ENCODE measurements around the gene POP4. TPM values are rescaled to one million over a fixed set of nuclear protein-coding genes. Genes with fewer than 3 reads are reported as not detected.

The POP4 gene
- total and polyA plus RNA-seq, 5 donors = 50.2 to 78.3 (median 56.4) TPM

GRCh38 chr19:29650772-29651387, 44.8 kb downstream of the POP4 start:
- 65% methylated on average over 7 of the region's 7 CpGs for WGBS
- no peak for DNase-seq
- intact Hi-C loops (cut with DNase I) = no loop called here
- no peak overlapping the region for H3K27ac ChIP-seq (ENCODE audit: low read length)
- H3K4me3 ChIP-seq (ENCODE audit: low read length) = no peak overlapping the region
- no peaks in the 10 kb centered on the region for H3K27me3 ChIP-seq (ENCODE audit: control insufficient read depth, insufficient read depth)
- peaks cover 3% of the 10 kb centered on the region for H3K4me1 ChIP-seq (ENCODE audit: control insufficient read depth, insufficient read depth, low read length)
- no peaks in the 10 kb centered on the region for H3K9me3 ChIP-seq (ENCODE audit: control insufficient read depth, low read length)
- no peak for ATAC-seq

GRCh38 chr19:29651622-29652394, 45.7 kb downstream of the POP4 start:
- DNase-seq (no peak), ATAC-seq (no peak)
- H3K9me3 ChIP-seq (ENCODE audit: control insufficient read depth, low read length) = no peaks in the 10 kb centered on the region
- intact Hi-C loops (cut with DNase I) = no loop called here
- H3K27ac ChIP-seq (ENCODE audit: low read length) = no peak overlapping the region
- no peaks in the 10 kb centered on the region for H3K4me1 ChIP-seq (ENCODE audit: control insufficient read depth, insufficient read depth, low read length)
- 87% methylated on average over 7 of the region's 7 CpGs for WGBS
- no peak overlapping the region for H3K4me3 ChIP-seq (ENCODE audit: low read length)
- H3K27me3 ChIP-seq (ENCODE audit: control insufficient read depth, insufficient read depth) = no peaks in the 10 kb centered on the region

- no peak overlapping the region for H3K4me3 ChIP-seq (ENCODE audit: low read length)
- no peak for DNase-seq
- H3K9me3 ChIP-seq (ENCODE audit: control insufficient read depth, low read length) = no peaks in the 10 kb centered on the region
- no peak overlapping the region for H3K27ac ChIP-seq (ENCODE audit: low read length)
- no peaks in the 10 kb centered on the region for H3K4me1 ChIP-seq (ENCODE audit: control insufficient read depth, insufficient read depth, low read length)
- no peak for ATAC-seq
- intact Hi-C loops (cut with DNase I) = no loop called here
- WGBS = 89% methylated on average over 5 of the region's 5 CpGs
- no peaks in the 10 kb centered on the region for H3K27me3 ChIP-seq (ENCODE audit: control insufficient read depth, insufficient read depth)
These were observed 47.3 kb downstream of the POP4 start for GRCh38 chr19:29653398-29653797.

- H3K4me3 ChIP-seq (ENCODE audit: low read length) = no peak overlapping the region
- intact Hi-C loops (cut with DNase I) = no loop called here
- no peak overlapping the region for H3K27ac ChIP-seq (ENCODE audit: low read length)
- WGBS = 63% methylated on average over 4 of the region's 4 CpGs
- no peaks in the 10 kb centered on the region for H3K9me3 ChIP-seq (ENCODE audit: control insufficient read depth, low read length)
- ATAC-seq (no peak), DNase-seq (no peak)
- no peaks in the 10 kb centered on the region for H3K27me3 ChIP-seq (ENCODE audit: control insufficient read depth, insufficient read depth)
- no peaks in the 10 kb centered on the region for H3K4me1 ChIP-seq (ENCODE audit: control insufficient read depth, insufficient read depth, low read length)
These were observed 49.7 kb downstream of the POP4 start for GRCh38 chr19:29655648-29656335.

GRCh38 chr19:29658221-29658991, 52.3 kb downstream of the POP4 start:
- Histone ChIP-seq H3K4me1 (ENCODE audit: control insufficient read depth, insufficient read depth, low read length) (peaks cover 4% of the 10 kb centered on the region), H3K27ac (ENCODE audit: low read length) (no peak overlapping the region)
- ATAC-seq = no peak

GRCh38 chr19:29660835-29661234, 54.8 kb downstream of the POP4 start:
- Histone ChIP-seq H3K27me3 (ENCODE audit: control insufficient read depth, insufficient read depth) (no peaks in the 10 kb centered on the region), H3K4me1 (ENCODE audit: control insufficient read depth, insufficient read depth, low read length) (peaks cover 10% of the 10 kb centered on the region), H3K9me3 (ENCODE audit: control insufficient read depth, low read length) (no peaks in the 10 kb centered on the region), H3K4me3 (ENCODE audit: low read length) (no peak overlapping the region), H3K27ac (ENCODE audit: low read length) (no peak overlapping the region)
- no peak for ATAC-seq
- 51% methylated on average over 10 of the region's 10 CpGs for WGBS
- peak in 1 of 3 donors; percentile 29 for DNase-seq
- intact Hi-C loops (cut with DNase I) = loop anchor here in 3 of 4 donors (5.0 to 10.0 kb wide), 3 partner anchors 46 to 54 kb away; partner anchors contain the start of gene C19orf12 (in 2 of the 3)

More at GRCh38 chr19:29658221-29658991, 52.3 kb downstream of the POP4 start:
- intact Hi-C loops (cut with DNase I) = no loop called here
- H3K4me3 ChIP-seq (ENCODE audit: low read length) = no peak overlapping the region
- WGBS = 85% methylated on average over 5 of the region's 5 CpGs
- no peaks in the 10 kb centered on the region for H3K27me3 ChIP-seq (ENCODE audit: control insufficient read depth, insufficient read depth)
- DNase-seq = no peak
- H3K9me3 ChIP-seq (ENCODE audit: control insufficient read depth, low read length) = no peaks in the 10 kb centered on the region

GRCh38 chr19:29662278-29662603, 56.2 kb downstream of the POP4 start:
- intact Hi-C loops (cut with DNase I) = loop anchor here in 3 of 4 donors (5.0 to 10.0 kb wide), 3 partner anchors 47 to 53 kb away; partner anchors contain the start of gene C19orf12 (in 2 of the 3)
- peak in 1 of 2 donors; percentile 1 for ATAC-seq
- no peak for DNase-seq
- WGBS = 8% methylated on average over 1 of the region's 1 CpG
- no peaks in the 10 kb centered on the region for H3K27me3 ChIP-seq (ENCODE audit: control insufficient read depth, insufficient read depth)
- peaks cover 10% of the 10 kb centered on the region for H3K4me1 ChIP-seq (ENCODE audit: control insufficient read depth, insufficient read depth, low read length)
- peak overlapping the region; percentile 86 for H3K27ac ChIP-seq (ENCODE audit: low read length)
- H3K9me3 ChIP-seq (ENCODE audit: control insufficient read depth, low read length) = no peaks in the 10 kb centered on the region
- H3K4me3 ChIP-seq (ENCODE audit: low read length) = no peak overlapping the region

GRCh38 chr19:29662604-29663404, 56.7 kb downstream of the POP4 start:
- peaks cover 10% of the 10 kb centered on the region for H3K4me1 ChIP-seq (ENCODE audit: control insufficient read depth, insufficient read depth, low read length)
- no peaks in the 10 kb centered on the region for H3K9me3 ChIP-seq (ENCODE audit: control insufficient read depth, low read length)
- WGBS = 28% methylated on average over 17 of the region's 17 CpGs
- H3K27me3 ChIP-seq (ENCODE audit: control insufficient read depth, insufficient read depth) = no peaks in the 10 kb centered on the region
- ATAC-seq (peak; percentile 56 to 80), DNase-seq (peak; percentile 83 to 89 (median 88))
- H3K4me3 ChIP-seq (ENCODE audit: low read length) = no peak overlapping the region
- H3K27ac ChIP-seq (ENCODE audit: low read length) = peak overlapping the region; percentile 86
- intact Hi-C loops (cut with DNase I) = loop anchor here in 3 of 4 donors (5.0 to 10.0 kb wide), 3 partner anchors 48 to 52 kb away; partner anchors contain the start of gene C19orf12 (in 2 of the 3)

- no peaks in the 10 kb centered on the region for H3K9me3 ChIP-seq (ENCODE audit: control insufficient read depth, low read length)
- H3K4me1 ChIP-seq (ENCODE audit: control insufficient read depth, insufficient read depth, low read length) = peaks cover 12% of the 10 kb centered on the region
- 88% methylated on average over 19 of the region's 19 CpGs for WGBS
- ATAC-seq = no peak
- peak overlapping the region; percentile 1 for H3K27ac ChIP-seq (ENCODE audit: low read length)
- DNase-seq = peak in 2 of 3 donors; percentile 28 to 61
- intact Hi-C loops (cut with DNase I) = loop anchor here in 3 of 4 donors (5.0 to 10.0 kb wide), 3 partner anchors 49 to 52 kb away; partner anchors contain the start of gene C19orf12 (in 2 of the 3)
- no peaks in the 10 kb centered on the region for H3K27me3 ChIP-seq (ENCODE audit: control insufficient read depth, insufficient read depth)
- no peak overlapping the region for H3K4me3 ChIP-seq (ENCODE audit: low read length)
These were observed 58.0 kb downstream of the POP4 start for GRCh38 chr19:29663861-29664752.
